ENCODE results near the gene PRMT1. TPM values are rescaled to one million over a fixed set of nuclear protein-coding genes. Genes with fewer than 3 reads are reported as not detected.

The PRMT1 gene
- total RNA-seq, 1 experiment from 2014 or later, result 326 TPM

DNA sequence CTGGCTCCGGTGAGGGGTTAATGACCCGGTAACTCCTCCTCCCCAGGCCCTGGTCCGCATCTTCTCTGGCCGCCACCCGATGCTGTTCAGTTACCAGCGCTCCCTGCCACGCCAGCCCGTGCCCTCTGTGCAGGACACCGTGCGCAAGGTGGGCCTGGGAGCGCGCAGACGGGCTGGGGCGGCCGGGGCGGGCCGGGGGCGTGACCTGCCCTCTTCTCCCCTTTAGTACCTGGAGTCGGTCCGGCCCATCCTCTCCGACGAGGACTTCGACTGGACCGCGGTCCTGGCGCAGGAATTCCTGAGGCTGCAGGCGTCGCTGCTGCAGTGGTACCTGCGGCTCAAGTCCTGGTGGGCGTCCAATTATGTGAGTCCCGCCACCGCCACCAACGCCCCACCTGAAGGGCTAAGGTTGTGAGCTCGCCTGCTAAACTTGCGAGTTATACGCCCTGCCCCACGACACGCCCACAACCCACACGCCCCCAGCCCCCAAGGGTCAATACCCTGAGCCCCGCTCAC lies 24.3 kb downstream of the PRMT1 start:
- Mint-ChIP-seq H3K36me3 (ENCODE audit: insufficient read depth, unreplicated experiment) (peaks cover 5% of the 10 kb centered on the region), H3K9me3 (ENCODE audit: unreplicated experiment) (no peaks in the 10 kb centered on the region), H3K4me1 (ENCODE audit: low read depth, unreplicated experiment) (peaks cover 11% of the 10 kb centered on the region), H3K27me3 (ENCODE audit: insufficient read depth, unreplicated experiment) (peaks cover 3% of the 10 kb centered on the region), H3K27ac (ENCODE audit: unreplicated experiment) (no peak overlapping the region), H3K4me3 (ENCODE audit: unreplicated experiment) (peak overlapping the region; percentile 67)
- H3K4me3 ChIP-seq (ENCODE audit: low read depth, low read length), result peak overlapping the region; percentile 44
- POLR2A ChIA-PET, result no interaction called here
- H3K27me3 ChIP-seq (replicated peaks; ENCODE audit: control insufficient read depth, insufficient read depth, low read length), result no peaks in the 10 kb centered on the region
- H3K9me3 ChIP-seq, result no peaks in the 10 kb centered on the region
- no TSS peak for BruUV-seq (replicated peaks)
- CTCF ChIA-PET, result no interaction called here
- intact Hi-C loops (cut with micrococcal nuclease; ENCODE audit: unreplicated experiment), result no loop called here
- peak in 1 of 2 experiments; percentile 53 for DNase-seq
- no peaks in the 10 kb centered on the region for H3K36me3 ChIP-seq (ENCODE audit: control insufficient read depth, insufficient read depth, low read length)
- TF ChIP-seq, protein P1, sequence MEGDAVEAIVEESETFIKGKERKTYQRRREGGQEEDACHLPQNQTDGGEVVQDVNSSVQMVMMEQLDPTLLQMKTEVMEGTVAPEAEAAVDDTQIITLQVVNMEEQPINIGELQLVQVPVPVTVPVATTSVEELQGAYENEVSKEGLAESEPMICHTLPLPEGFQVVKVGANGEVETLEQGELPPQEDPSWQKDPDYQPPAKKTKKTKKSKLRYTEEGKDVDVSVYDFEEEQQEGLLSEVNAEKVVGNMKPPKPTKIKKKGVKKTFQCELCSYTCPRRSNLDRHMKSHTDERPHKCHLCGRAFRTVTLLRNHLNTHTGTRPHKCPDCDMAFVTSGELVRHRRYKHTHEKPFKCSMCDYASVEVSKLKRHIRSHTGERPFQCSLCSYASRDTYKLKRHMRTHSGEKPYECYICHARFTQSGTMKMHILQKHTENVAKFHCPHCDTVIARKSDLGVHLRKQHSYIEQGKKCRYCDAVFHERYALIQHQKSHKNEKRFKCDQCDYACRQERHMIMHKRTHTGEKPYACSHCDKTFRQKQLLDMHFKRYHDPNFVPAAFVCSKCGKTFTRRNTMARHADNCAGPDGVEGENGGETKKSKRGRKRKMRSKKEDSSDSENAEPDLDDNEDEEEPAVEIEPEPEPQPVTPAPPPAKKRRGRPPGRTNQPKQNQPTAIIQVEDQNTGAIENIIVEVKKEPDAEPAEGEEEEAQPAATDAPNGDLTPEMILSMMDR (IDR thresholded peaks at IDR 0.05; ENCODE audit: insufficient read depth in 1 of 2, low read depth in 1 of 2, low read length in 1 of 2, severe bottlenecking in 1 of 2, unreplicated experiment in 1 of 2), result peak in 1 of 2 experiments; percentile 6
- H3K4me1 ChIP-seq, result no peaks in the 10 kb centered on the region

- no peak overlapping the region for H3K27ac Mint-ChIP-seq (ENCODE audit: unreplicated experiment)
- intact Hi-C loops (cut with micrococcal nuclease; ENCODE audit: unreplicated experiment), result no loop called here
- ChIA-PET POLR2A (no interaction called here), CTCF (interaction anchor here (0.6 kb wide), 1 partner anchor 135 kb away, joined by 3 read pairs; no protein-coding TSS in a partner anchor)
- no peaks in the 10 kb centered on the region for H3K9me3 Mint-ChIP-seq (ENCODE audit: unreplicated experiment)
- BruUV-seq (replicated peaks), result no TSS peak
- TF ChIP-seq, protein P1 (IDR thresholded peaks at IDR 0.05; ENCODE audit: insufficient read depth in 1 of 2, low read depth in 1 of 2, low read length in 1 of 2, severe bottlenecking in 1 of 2, unreplicated experiment in 1 of 2), result no peak
- Histone ChIP-seq H3K4me1 (no peaks in the 10 kb centered on the region), H3K9me3 (no peaks in the 10 kb centered on the region), H3K4me3 (ENCODE audit: low read depth, low read length) (no peak overlapping the region), H3K36me3 (ENCODE audit: control insufficient read depth, insufficient read depth, low read length) (no peaks in the 10 kb centered on the region), H3K27me3 (replicated peaks; ENCODE audit: control insufficient read depth, insufficient read depth, low read length) (no peaks in the 10 kb centered on the region)
- DNase-seq, result no peak
- H3K4me3 Mint-ChIP-seq (ENCODE audit: unreplicated experiment), result no peak overlapping the region
- no peaks in the 10 kb centered on the region for H3K36me3 Mint-ChIP-seq (ENCODE audit: insufficient read depth, unreplicated experiment)
- H3K4me1 Mint-ChIP-seq (ENCODE audit: low read depth, unreplicated experiment), result peaks cover 11% of the 10 kb centered on the region
- peaks cover 3% of the 10 kb centered on the region for H3K27me3 Mint-ChIP-seq (ENCODE audit: insufficient read depth, unreplicated experiment)
These were observed 28.0 kb downstream of the PRMT1 start for GRCh38 chr19:49704888-49705642.

DNA sequence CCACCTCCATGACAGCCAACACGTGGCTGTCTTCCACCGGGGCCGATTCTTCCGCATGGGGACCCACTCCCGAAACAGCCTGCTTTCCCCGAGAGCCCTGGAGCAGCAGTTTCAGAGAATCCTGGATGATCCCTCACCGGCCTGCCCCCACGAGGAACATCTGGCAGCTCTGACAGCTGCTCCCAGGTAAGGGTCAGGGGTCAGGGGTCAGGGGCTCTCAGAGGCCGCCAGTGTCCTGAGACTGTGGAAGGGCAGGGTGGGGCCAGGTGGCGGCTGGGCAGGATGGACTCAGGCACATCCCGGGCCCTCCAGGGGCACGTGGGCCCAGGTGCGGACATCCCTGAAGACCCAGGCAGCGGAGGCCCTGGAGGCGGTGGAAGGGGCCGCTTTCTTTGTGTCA lies 28.8 kb downstream of the PRMT1 start:
- H3K4me3 ChIP-seq (ENCODE audit: low read depth, low read length), result no peak overlapping the region
- no peaks in the 10 kb centered on the region for H3K27me3 ChIP-seq (replicated peaks; ENCODE audit: control insufficient read depth, insufficient read depth, low read length)
- no peak overlapping the region for H3K27ac Mint-ChIP-seq (ENCODE audit: unreplicated experiment)
- no peaks in the 10 kb centered on the region for H3K36me3 ChIP-seq (ENCODE audit: control insufficient read depth, insufficient read depth, low read length)
- no peak overlapping the region for H3K4me3 Mint-ChIP-seq (ENCODE audit: unreplicated experiment)
- ChIA-PET POLR2A (no interaction called here), CTCF (interaction anchor here (0.6 kb wide), 1 partner anchor 136 kb away, joined by 3 read pairs; no protein-coding TSS in a partner anchor)
- H3K9me3 Mint-ChIP-seq (ENCODE audit: unreplicated experiment), result no peaks in the 10 kb centered on the region
- DNase-seq, result no peak
- intact Hi-C loops (cut with micrococcal nuclease; ENCODE audit: unreplicated experiment), result no loop called here
- H3K9me3 ChIP-seq, result no peaks in the 10 kb centered on the region
- peaks cover 6% of the 10 kb centered on the region for H3K4me1 Mint-ChIP-seq (ENCODE audit: low read depth, unreplicated experiment)
- BruUV-seq (replicated peaks), result no TSS peak
- H3K4me1 ChIP-seq, result no peaks in the 10 kb centered on the region
- H3K27me3 Mint-ChIP-seq (ENCODE audit: insufficient read depth, unreplicated experiment), result peaks cover 3% of the 10 kb centered on the region
- H3K36me3 Mint-ChIP-seq (ENCODE audit: insufficient read depth, unreplicated experiment), result no peaks in the 10 kb centered on the region
- TF ChIP-seq, protein P1 (IDR thresholded peaks at IDR 0.05; ENCODE audit: insufficient read depth in 1 of 2, low read depth in 1 of 2, low read length in 1 of 2, severe bottlenecking in 1 of 2, unreplicated experiment in 1 of 2), result no peak
